ENCODE results near the gene NSUN7.

The NSUN7 gene

GRCh38 chr4:40837094-40837870, 87.5 kb downstream of the NSUN7 start:
- no peak overlapping the region for H3K4me3 ChIP-seq (ENCODE audit: low read length)
- DNase-seq (ENCODE audit: low read depth), result no peak
- no peak for TF ChIP-seq CTCF (IDR thresholded peaks at IDR 0.05; ENCODE audit: insufficient read depth, low read depth, low read length, missing control alignments)

DNA sequence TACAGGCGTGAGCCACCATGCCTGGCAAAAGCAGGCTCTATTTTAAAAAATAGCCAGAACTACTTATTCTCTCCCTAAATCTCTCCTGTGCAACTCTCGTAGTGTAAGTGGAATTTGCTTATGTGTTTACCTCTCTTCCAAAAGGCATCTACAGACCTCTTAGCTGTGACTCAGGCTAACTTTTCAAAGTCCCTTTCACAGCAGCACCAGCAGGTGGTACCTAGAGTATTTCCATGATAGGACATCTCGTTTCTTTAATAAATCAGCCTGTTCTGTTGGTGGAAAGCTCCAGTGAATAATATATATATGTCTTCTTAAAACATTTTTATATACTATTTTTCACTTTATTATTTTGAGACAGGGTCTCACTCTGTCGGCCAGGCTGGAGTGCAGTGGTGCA, 89.0 kb downstream of the NSUN7 start:
- peak; percentile 6 for TF ChIP-seq CTCF (IDR thresholded peaks at IDR 0.05; ENCODE audit: insufficient read depth, low read depth, low read length, missing control alignments)
- H3K4me3 ChIP-seq (ENCODE audit: low read length), result no peak overlapping the region
- no peak for DNase-seq (ENCODE audit: low read depth)

GRCh38 chr4:40840255-40840984, 90.7 kb downstream of the NSUN7 start:
- H3K4me3 ChIP-seq (ENCODE audit: low read length), result no peak overlapping the region
- TF ChIP-seq CTCF (IDR thresholded peaks at IDR 0.05; ENCODE audit: insufficient read depth, low read depth, low read length, missing control alignments), result no peak
- no peak for DNase-seq (ENCODE audit: low read depth)

DNA sequence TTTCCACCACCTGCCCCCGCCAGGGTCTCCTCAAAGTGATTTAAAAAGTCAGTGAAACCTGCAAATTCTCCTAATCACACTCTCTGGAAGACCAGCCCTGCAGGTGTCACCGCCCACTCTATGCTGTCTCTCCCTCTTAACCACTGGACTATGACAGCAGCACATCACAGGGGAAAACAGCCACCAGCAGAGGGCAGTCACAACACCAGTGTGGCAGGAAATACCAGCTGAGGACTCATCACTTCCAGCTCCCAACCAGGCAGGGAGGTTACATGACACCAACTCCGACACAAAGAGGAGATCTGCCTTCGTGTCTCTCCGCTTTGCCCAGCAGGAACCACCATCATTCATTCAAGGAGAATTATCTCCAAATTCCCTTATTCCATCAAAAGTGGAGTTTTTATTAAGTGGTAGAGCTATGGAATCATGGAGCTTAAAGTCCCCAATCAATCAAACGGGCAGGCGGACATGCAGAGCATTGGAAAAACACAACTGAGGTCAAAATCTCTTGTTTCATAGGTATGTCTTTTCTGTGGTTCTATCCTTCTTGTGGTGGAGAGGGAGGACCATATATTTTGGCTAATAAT, 91.3 kb downstream of the NSUN7 start:
- peak; percentile 91 for DNase-seq (ENCODE audit: low read depth)
- peak; percentile 86 for TF ChIP-seq CTCF (IDR thresholded peaks at IDR 0.05; ENCODE audit: insufficient read depth, low read depth, low read length, missing control alignments)
- H3K4me3 ChIP-seq (ENCODE audit: low read length), result no peak overlapping the region

DNA sequence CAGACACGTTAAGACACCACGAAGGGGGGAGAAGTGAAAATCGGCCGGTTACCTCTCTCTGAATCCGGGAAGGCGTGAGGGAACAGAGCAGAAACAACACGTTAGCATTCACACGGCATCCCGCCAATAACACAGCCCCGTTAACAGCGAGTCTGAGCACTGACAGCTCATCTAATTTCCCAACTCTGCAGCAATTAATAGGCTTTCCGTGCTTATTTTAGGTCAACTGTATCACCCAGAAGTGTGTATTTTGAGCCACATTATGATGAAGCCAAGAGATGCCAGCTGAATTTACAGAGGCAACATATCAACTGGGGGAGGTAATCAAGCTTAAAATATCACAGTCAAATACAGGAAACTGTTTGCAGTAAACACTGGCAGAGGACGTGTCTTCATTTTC, 92.6 kb downstream of the NSUN7 start:
- H3K4me3 ChIP-seq (ENCODE audit: low read length), result no peak overlapping the region
- no peak for TF ChIP-seq CTCF (IDR thresholded peaks at IDR 0.05; ENCODE audit: insufficient read depth, low read depth, low read length, missing control alignments)
- no peak for DNase-seq (ENCODE audit: low read depth)

- DNase-seq (ENCODE audit: low read depth), result no peak
- H3K4me3 ChIP-seq (ENCODE audit: low read length), result no peak overlapping the region
- TF ChIP-seq CTCF (IDR thresholded peaks at IDR 0.05; ENCODE audit: insufficient read depth, low read depth, low read length, missing control alignments), result no peak
These were observed 93.1 kb downstream of the NSUN7 start for GRCh38 chr4:40842725-40843423.

Measured in epithelial cell of esophagus (primary cell).